GM23338 (cell line): Measurements from ENCODE around the gene MBD5. TPM values are rescaled to one million over a fixed set of nuclear protein-coding genes. Genes with fewer than 3 reads are reported as not detected.
A peak's percentile ranks its signal among the peaks of the same experiment; 100 is the strongest.

Experiments
- ATAC-seq: fragments of 200-7000 bp; cut with Tn5 transposase; 3 replicates; pipeline ENCODE4 v1.9.1; 2020
- DNase-seq: peaks from one replicate; pipeline ENCODE4 v3.0.0-alpha.2; 2015; ENCODE audit warnings: low spot score
- H2AFZ ChIP-seq: fragments of 200-600 bp; sonication (generic); 2 replicates; pipeline ENCODE4 v1.8.0; 2016; ENCODE audit warnings: antibody characterized with exemption, mild to moderate bottlenecking, moderate library complexity
- H3F3A ChIP-seq: fragments of 200-600 bp; sonication (generic); replicated peaks from 2 replicates; pipeline ENCODE4 v1.8.0; 2017; ENCODE audit warnings: antibody characterized with exemption, mixed run types, low read depth
- H3K27ac ChIP-seq: fragments of 200-600 bp; sonication (generic); 2 replicates; pipeline ENCODE4 v1.6.1; 2016; ENCODE audit warnings: low read depth
- H3K27me3 ChIP-seq: fragments of 200-600 bp; sonication (generic); 2 replicates; pipeline ENCODE4 v1.8.0; 2016; ENCODE audit warnings: mild to moderate bottlenecking, mixed run types, moderate library complexity; ENCODE audit not compliant: insufficient read depth
- H3K36me3 ChIP-seq: fragments of 200-600 bp; sonication (generic); 2 replicates; pipeline ENCODE4 v1.8.0; 2016; ENCODE audit warnings: mild to moderate bottlenecking; ENCODE audit not compliant: insufficient read depth
- H3K4me1 ChIP-seq: fragments of 200-600 bp; sonication (generic); 2 replicates; pipeline ENCODE4 v1.8.0; 2016; ENCODE audit warnings: mild to moderate bottlenecking, moderate library complexity; ENCODE audit not compliant: insufficient read depth
- H3K4me2 ChIP-seq: fragments of 200-600 bp; sonication (generic); 2 replicates; pipeline ENCODE4 v1.7.1; 2017; ENCODE audit warnings: mixed run types
- H3K4me3 ChIP-seq: fragments of 200-600 bp; sonication (generic); 2 replicates; pipeline ENCODE4 v1.6.1; 2016; ENCODE audit warnings: mixed run types
- H3K79me2 ChIP-seq: fragments of 200-600 bp; sonication (generic); replicated peaks from 2 replicates; pipeline ENCODE4 v1.8.0; 2017; ENCODE audit warnings: mild to moderate bottlenecking; ENCODE audit not compliant: insufficient read depth
- H3K9me2 ChIP-seq: fragments of 200-600 bp; sonication (generic); 2 replicates; pipeline ENCODE4 v1.8.0; 2017; ENCODE audit not compliant: insufficient read depth
- H4K20me1 ChIP-seq: fragments of 200-600 bp; sonication (generic); replicated peaks from 2 replicates; pipeline ENCODE4 v1.8.0; 2017; ENCODE audit warnings: mild to moderate bottlenecking; ENCODE audit not compliant: insufficient read depth
- H3K27ac Mint-ChIP-seq: 2 replicates; pipeline ENCODE4 v1.8.0; 2020; ENCODE audit warnings: inconsistent platforms, mild to moderate bottlenecking, moderate library complexity, mixed read lengths
- H3K27me3 Mint-ChIP-seq: 3 replicates; pipeline ENCODE4 v1.8.0; 2022; ENCODE audit warnings: low read depth, mild to moderate bottlenecking, moderate library complexity, mixed read lengths, inconsistent platforms; ENCODE audit not compliant: insufficient read depth, poor library complexity
- H3K36me3 Mint-ChIP-seq: 3 replicates; pipeline ENCODE4 v1.8.0; 2021; ENCODE audit warnings: low read depth, mild to moderate bottlenecking, inconsistent platforms, moderate library complexity, mixed read lengths
- H3K4me1 Mint-ChIP-seq: 3 replicates; pipeline ENCODE4 v1.8.0; 2020; ENCODE audit warnings: mild to moderate bottlenecking, inconsistent platforms, mixed read lengths
- H3K4me3 Mint-ChIP-seq: 3 replicates; pipeline ENCODE4 v1.8.0; 2021; ENCODE audit warnings: moderate library complexity, mild to moderate bottlenecking, inconsistent platforms, mixed read lengths
- H3K9me3 Mint-ChIP-seq: 3 replicates; pipeline ENCODE4 v1.8.0; 2020; ENCODE audit warnings: moderate library complexity, mild to moderate bottlenecking, inconsistent platforms, mixed read lengths
- CREB1 ChIP-seq: fragments of 250-450 bp; sonication (Bioruptor Pico); IDR thresholded peaks from 2 replicates; pipeline ENCODE4 v1.5.0; 2020; ENCODE audit warnings: low read depth, mild to moderate bottlenecking, moderate library complexity
- CTCF ChIP-seq, 2 experiments: fragments of 200-600 bp in 1 of 2; sonication (generic) in 1 of 2; conservative IDR thresholded peaks; 2 replicates each; pipeline versions ENCODE4 v1.5.1 to v1.6.1; 2016 to 2017; ENCODE audit warnings: antibody characterized with exemption in 2 of 2, low read depth in 2 of 2, mild to moderate bottlenecking in 2 of 2, moderate library complexity in 1 of 2
- ETS1 ChIP-seq: IDR thresholded peaks from 2 replicates; pipeline ENCODE4 v1.6.1; 2016; ENCODE audit warnings: antibody characterized with exemption
- EZH2 ChIP-seq: fragments of 200-600 bp; sonication (generic); IDR thresholded peaks from one replicate; pipeline ENCODE4 v1.8.0; 2017; ENCODE audit warnings: antibody characterized with exemption, mild to moderate bottlenecking, low read depth; ENCODE audit not compliant: unreplicated experiment
- EZH2phosphoT487 ChIP-seq: fragments of 200-600 bp; sonication (generic); IDR thresholded peaks from one replicate; pipeline ENCODE4 v1.8.1; 2018; ENCODE audit warnings: antibody characterized with exemption; ENCODE audit not compliant: unreplicated experiment
- NANOG ChIP-seq: IDR thresholded peaks from 2 replicates; pipeline ENCODE4 v1.6.1; 2016; ENCODE audit warnings: antibody characterized with exemption, borderline replicate concordance
- REST ChIP-seq: IDR thresholded peaks from one replicate; pipeline ENCODE4 v1.6.1; 2018; ENCODE audit warnings: antibody characterized with exemption; ENCODE audit not compliant: unreplicated experiment
- STAT1 ChIP-seq: IDR thresholded peaks from one replicate; pipeline ENCODE4 v1.6.1; 2016; ENCODE audit warnings: antibody characterized with exemption; ENCODE audit not compliant: unreplicated experiment
- ZNF114 ChIP-seq: fragments of 250-450 bp; sonication (Bioruptor Pico); IDR thresholded peaks from 2 replicates; pipeline ENCODE4 v1.5.0; 2020; ENCODE audit warnings: mild to moderate bottlenecking, moderate library complexity
- ZNF331 ChIP-seq: fragments of 250-450 bp; sonication (Bioruptor Pico); IDR thresholded peaks from 2 replicates; pipeline ENCODE4 v1.5.0; 2020; ENCODE audit warnings: low read depth, mild to moderate bottlenecking, moderate library complexity
- polyA plus RNA-seq: library from polyadenylated mRNA; unstranded; fragments of >200 nt; fragmentation: Nextera tagmentation; extraction: Ambion mirVana; gene quantifications from 2 replicates; pipeline ENCODE4 v1.2.1, GENCODE V29; 2016
- total RNA-seq: library from RNA; depleted of rRNA; stranded (reverse); fragments of >200 nt; shearing (Covaris generic); gene quantifications from 2 replicates; pipeline ENCODE4 v1.2.3, GENCODE V29; 2014

The MBD5 gene
- total and polyA plus RNA-seq, 2 experiments from 2014 or later = 16.2 to 23.1 TPM

- no peak for TF ChIP-seq CTCF (conservative IDR thresholded peaks at IDR 0.05; ENCODE audit: low read depth in 2 of 2)
- TF ChIP-seq REST = no peak
- TF ChIP-seq EZH2 = no peak
- no peak for TF ChIP-seq CREB1 (CRISPR knock-in tag)
- TF ChIP-seq ETS1 = no peak
- no peak for TF ChIP-seq EZH2phosphoT487
Measured at GRCh38 chr2:148022351-148022750, 1.5 kb downstream of the MBD5 start (continued).

- no peaks in the 10 kb centered on the region; the same call in 1 of the 2 replicates for H3F3A ChIP-seq
- H3K79me2 ChIP-seq = peaks cover 89% of the 10 kb centered on the region
- peak overlapping the region; percentile 86 for H3K4me3 ChIP-seq
- no peaks in the 10 kb centered on the region for H3K9me2 ChIP-seq
- H3K27ac ChIP-seq = no peak overlapping the region
- H2AFZ ChIP-seq = no peak overlapping the region
- Mint-ChIP-seq H3K27me3 (peaks cover 4% of the 10 kb centered on the region), H3K36me3 (no peaks in the 10 kb centered on the region), H3K27ac (no peak overlapping the region), H3K4me3 (peak overlapping the region; percentile 99), H3K4me1 (peaks cover 12% of the 10 kb centered on the region), H3K9me3 (no peaks in the 10 kb centered on the region)
- H3K36me3 ChIP-seq = no peaks in the 10 kb centered on the region
- peaks cover 6% of the 10 kb centered on the region; the same call in 1 of the 2 replicates for H4K20me1 ChIP-seq
- H3K27me3 ChIP-seq = no peaks in the 10 kb centered on the region
- no peak for DNase-seq
- H3K4me2 ChIP-seq = peak overlapping the region; percentile 81
- ATAC-seq = no peak
- peaks cover 21% of the 10 kb centered on the region for H3K4me1 ChIP-seq
- TF ChIP-seq ZNF331 (CRISPR knock-in tag) = no peak
- TF ChIP-seq NANOG = no peak
- TF ChIP-seq EZH2phosphoT487 = no peak
- TF ChIP-seq CTCF (conservative IDR thresholded peaks at IDR 0.05; ENCODE audit: low read depth in 2 of 2) = no peak
- no peak for TF ChIP-seq EZH2
- no peak for TF ChIP-seq CREB1 (CRISPR knock-in tag)
- TF ChIP-seq ZNF114 (CRISPR knock-in tag) = no peak
- no peak for TF ChIP-seq REST
- TF ChIP-seq STAT1 = no peak
Measured at GRCh38 chr2:148022882-148023281, 2.0 kb downstream of the MBD5 start.
